DMS 273 (cell line): ENCODE results near the gene REEP5.
"Not testable (repeated sequence)": the region's sequence is repeated elsewhere in the genome, so short reads cannot be mapped to it uniquely, and the experiment has no call there.

Source experiments
- DNase-seq: peaks from one replicate; lab custom pipeline; 2025; ENCODE audit not compliant: unreplicated experiment; lab: John Stamatoyannopoulos, UW

Gene REEP5

DNA sequence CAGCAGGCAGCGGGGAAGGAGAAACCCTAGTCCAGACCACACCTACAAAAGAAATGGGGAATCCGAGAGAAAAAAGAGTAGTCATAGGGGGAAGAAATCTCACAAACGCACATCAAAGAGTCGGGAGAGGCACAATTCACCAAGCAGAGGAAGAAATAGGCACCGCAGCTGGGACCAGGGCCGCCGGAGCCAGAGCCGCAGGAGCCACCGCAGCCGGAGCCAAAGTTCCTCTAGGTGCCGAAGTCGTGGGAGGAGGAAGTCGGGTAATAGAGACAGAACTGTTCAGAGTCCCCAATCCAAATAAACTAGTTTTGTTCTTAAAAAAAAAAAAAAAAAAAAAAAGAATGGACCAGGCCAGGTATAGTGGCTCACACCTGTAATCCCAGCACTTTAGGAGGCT lies 29.3 kb downstream of the REEP5 start:
- no peak for DNase-seq

DNA sequence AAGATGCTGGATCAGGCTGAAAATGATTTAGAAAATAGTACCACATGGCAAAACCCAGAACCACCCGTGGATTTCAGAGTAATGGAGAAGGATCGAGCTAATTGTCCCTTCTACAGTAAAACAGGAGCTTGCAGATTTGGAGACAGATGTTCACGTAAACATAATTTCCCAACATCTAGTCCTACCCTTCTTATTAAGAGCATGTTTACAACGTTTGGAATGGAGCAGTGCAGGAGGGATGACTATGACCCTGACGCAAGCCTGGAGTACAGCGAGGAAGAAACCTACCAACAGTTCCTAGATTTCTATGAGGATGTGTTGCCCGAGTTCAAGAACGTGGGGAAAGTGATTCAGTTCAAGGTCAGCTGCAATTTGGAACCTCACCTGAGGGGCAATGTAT lies 30.0 kb downstream of the REEP5 start:
- DNase-seq = not testable (repeated sequence)

DNA sequence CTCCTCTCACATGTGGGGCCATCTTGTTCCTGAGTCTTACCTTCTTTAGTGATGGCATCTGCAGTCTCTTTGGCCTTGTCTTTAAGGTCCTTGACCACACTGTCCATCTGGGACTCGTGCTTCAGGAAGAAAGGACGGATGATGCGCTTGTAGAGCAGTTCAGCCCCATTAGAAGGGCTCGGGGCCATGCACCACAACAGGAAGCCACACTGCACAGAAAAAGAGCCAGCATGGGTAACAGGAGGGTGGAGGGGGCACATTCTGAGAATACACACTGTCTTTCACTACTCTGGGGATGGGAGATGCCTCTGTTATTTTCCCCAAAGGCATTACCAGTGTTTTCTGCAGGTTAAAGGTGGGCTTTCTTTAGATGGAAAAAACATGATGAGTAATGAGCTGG lies 35.1 kb downstream of the REEP5 start:
- no peak for DNase-seq

DNA sequence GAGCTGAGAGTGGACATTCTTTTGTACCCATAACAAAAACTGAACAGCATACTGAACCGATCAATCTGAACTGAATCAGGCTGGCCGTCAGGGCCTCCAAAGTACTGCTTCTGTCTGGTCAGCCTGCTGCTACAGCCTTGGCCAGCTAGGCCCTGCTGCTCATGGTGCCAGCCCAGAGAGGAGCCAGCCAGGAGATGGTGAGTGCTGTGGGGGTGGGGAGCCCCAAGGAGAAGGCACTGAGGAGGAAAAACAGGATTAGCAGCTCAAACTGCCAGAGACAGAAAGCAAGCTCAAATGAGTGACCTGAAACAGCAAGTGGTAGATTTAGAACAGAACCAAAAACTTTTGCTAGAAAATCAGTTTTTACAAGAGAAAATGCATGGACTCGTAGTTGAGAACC lies 37.0 kb downstream of the REEP5 start:
- no peak for DNase-seq

DNA sequence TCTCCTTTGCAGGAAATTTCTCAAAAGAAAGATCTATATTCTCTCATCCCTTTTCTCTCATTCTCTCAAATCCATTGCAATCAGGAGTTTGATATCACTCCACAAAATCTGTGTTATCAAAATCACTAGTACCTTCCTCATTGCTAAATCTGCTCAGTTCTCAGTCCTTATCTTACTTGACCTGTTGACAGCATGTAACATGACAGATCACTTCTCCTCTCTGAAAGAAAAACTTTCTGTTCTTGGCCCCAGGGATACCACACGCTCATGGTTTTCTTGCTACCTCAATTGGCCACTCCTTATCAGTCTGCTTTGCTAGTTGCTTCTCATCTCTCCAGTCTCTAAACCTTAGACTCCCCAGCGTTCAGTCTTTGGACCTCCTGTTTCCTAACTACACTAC lies 38.8 kb downstream of the REEP5 start:
- DNase-seq = no peak

DNA sequence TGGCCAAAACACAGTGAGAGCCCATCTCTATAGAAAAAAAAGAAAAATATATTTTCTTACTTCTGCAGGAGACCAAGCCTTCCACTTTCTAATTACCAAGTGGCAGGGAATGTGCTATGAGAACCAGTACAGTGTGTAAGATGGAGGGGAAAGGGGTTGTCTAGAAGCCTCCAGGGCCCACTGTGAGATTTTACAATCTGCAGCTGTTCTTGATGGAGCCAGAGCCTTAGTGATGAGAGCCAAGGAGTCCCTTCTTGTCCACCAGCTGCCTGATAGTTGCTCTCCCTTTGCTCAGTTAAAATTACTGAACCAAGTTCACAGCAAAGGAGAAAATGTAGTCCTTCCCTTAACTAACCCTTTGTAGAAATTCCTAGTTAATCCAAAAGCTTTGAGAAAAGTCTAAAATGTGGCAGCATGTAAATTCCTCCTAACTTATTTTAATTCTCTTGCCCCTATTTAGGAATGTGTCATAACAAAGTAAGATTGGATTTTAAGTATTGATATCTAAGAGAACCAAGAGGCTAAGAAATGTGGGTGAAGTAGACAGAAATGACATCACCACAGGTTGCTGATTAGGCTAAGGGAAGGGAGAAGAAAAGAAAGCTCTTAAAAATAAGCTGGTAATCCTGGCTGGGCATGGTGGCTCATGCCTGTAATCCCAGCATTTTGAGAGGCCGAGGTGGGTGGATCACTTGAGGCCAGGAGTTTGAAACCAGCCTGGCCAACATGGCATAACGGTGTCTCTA lies 41.6 kb downstream of the REEP5 start:
- DNase-seq = no peak

DNA sequence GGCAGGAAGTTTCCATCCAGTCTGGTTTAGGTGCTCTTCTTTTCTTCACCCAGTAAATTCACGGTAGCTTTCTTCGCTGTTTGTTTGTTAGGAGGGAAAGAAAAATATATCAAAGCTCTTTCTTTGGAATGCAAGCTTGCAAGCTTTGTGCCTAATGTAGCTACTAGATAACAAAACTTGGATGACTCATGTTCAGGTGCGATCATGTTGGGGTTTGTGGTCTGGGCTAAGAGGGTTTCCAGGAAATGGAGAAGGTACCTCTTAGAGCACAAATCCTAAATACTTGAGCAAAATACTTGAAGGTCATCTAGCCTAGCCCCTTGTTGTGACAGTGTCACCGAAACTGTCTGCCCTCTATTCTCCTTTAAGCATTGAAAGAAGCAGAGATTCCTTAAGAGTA lies 43.3 kb downstream of the REEP5 start:
- no peak for DNase-seq

DNA sequence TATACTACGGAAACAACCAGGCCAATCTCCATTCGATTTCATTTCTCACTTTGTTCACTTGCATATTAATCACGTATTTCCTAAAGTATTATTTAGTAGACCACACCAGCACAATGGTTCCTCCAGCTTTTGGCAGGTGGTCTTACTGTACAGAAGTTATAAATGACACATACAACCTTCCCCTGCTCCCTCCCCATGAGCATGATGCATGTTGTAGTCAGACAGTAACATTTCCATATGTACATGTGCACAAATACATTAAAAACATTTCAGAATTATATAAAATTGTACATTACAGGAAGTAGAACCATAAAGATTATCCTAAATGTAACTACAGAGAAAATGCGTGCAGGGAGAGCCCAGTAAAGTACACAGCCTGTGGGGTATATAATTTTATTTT lies 43.9 kb downstream of the REEP5 start:
- DNase-seq = no peak

DNA sequence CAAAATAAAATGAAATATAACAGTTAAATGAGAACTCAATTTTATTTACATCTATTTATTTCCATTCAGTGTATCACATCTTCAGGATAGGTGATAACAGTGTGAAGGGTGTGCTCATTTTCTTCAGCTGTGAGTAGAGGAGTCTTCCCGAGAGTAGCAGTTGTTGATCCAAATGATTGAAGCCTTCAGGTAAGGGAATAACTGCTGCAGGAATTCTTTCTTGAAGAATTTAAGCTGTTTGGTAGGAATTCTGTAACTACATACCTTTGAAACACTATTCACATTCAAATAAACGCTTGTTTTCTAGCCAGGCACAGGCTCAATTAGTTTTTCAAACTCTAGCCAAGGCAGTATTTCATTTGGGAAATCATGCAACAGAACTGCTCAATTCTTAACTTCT lies 45.7 kb downstream of the REEP5 start:
- no peak for DNase-seq

DNA sequence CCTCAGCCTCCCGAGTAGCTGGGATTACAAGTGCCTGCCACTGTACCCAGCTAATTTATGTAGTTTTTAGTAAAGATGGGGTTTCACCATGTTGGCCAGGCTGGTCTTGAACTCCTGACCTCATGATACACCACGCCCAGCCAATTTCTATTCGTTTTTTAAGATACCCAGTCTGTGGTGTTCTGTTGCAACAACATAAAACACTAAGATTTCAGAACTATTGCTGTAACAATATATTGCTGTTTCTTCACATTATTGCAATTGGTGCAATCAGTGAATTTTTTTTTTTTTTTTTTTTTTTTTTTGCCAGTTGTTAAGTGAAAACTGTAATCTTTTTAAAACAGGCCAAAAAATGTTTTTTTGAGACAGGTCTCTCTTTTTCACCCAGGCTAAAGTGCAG lies 51.1 kb downstream of the REEP5 start:
- DNase-seq = no peak

DNA sequence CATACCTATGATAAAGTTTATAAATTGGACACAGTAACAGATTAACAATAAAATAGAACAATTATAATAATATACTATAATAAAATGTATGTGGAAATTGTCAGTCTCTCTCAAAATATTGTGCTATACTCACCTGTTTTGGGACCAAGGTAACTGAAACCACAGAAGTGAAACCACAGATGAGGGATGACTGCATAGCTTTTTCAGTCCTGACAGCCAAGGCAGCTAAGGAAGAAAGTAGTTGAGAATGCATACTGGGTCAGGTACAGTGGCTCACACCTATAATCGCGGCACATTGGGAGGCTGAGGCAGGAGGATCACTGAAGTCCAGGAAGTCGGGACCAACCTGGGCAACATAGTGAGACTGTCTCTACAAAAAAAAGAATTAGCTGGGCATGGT lies 52.1 kb downstream of the REEP5 start:
- no peak for DNase-seq

DNA sequence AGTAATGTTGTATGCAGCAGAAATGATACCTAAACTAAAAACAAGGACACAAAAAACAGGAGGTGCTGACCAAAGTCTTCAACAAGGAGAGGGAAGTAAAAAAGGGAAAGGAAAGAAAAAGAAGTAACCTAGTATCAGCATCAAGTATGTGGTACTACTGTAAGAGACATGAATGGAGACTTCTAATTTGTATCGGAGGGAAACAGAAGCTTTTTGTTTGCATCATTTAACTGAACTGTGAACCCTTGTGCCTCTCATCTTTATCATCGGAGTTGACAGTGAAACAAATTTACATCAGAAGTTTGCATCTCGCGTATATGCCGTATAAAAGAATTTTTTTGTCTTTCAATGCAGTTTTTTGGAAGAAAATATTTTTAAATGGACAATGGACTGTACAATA lies 54.6 kb downstream of the REEP5 start:
- DNase-seq = no peak

DNA sequence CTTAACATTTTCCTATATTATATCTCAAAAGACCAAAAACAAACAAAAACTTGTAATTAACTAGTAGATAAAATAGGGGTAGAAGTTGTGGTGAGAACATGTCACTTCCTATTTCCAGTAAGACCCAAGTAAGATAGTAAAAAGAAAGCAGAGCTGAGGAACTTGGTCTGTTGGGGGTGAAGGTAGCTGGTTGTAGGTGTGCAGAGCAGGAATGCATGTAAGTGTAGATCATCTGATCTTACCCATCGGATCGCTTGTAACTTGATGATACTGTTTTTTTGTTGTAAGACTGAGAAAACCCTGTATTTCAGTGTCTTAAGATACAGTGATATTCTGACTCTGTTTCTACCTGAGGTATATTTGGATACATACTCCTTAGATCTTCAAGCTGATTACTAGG lies 55.3 kb downstream of the REEP5 start:
- no peak for DNase-seq

DNA sequence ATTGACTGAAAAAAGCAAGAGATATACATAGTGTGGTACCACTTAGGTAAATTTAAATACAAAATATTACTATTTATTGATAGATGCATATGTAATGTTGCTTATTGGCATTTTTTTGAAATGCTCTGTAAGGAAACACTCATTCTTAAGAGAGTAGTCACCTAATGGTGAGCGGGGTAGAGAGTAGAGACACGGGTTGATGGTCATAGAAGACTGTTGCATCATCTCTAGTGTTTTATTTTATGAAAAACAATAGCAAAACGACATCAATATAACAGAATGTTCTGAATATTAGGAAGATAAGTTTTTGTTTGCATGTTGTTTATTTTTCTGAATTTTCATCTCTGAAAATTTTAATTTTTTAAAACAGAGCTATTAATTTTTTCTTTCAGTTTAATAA lies 56.9 kb downstream of the REEP5 start:
- DNase-seq = no peak

DNA sequence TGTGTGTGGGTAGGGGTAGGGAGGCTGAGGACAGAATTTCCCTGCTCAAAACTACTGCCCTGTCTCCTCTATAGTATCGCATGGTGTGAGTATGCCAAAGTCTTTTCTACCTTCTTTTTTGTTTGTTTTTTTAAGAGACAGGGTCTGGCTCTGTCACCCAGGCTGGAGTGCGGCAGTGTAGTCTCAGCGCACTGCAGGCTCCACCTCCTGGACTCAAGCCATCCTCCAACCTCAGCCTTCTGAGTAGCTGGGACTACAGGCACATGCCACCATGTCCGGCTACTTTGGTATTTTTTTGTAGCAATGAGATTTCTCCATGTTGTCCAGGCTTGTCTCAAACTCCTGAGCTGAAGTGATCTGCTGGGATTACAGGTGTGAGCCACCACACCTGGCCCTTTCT lies 58.5 kb downstream of the REEP5 start:
- DNase-seq = no peak

DNA sequence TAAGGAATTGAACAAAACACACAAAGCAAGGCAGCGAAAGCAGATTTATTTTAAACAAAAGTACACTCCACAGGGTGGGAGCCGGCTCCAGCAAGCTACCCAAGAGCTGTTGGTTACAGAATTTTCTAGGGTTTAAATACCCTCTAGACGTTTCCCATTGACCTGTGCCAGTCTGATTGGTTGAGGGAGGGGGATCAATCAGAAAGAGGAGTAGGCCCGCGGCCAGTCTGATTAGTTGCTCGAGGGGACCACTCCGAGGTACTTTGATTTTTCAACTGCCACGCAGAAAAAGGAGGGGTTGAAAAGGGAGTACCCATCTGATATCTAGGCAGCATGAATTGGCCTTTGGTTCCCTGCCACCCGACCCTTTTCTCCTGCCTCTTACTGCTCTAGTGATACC lies 59.9 kb downstream of the REEP5 start:
- DNase-seq = peak; percentile 42

DNA sequence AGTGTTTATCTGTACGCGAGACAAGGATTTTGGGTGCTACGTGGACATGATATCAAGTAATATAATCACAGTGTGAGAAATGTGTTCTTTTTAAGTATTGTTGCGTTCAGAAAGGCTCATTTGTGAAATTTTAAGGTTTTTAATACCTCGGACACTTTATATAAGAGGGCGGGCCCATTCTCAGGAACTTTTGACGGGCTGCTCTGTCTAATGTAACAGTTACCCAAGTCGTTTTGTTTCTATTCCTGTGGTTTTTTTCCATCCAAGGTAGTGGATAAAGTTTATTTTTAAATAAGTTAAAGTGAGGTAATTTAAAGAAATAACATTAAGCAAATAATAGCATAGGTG lies 60.4 kb downstream of the REEP5 start:
- DNase-seq = no peak

DNA sequence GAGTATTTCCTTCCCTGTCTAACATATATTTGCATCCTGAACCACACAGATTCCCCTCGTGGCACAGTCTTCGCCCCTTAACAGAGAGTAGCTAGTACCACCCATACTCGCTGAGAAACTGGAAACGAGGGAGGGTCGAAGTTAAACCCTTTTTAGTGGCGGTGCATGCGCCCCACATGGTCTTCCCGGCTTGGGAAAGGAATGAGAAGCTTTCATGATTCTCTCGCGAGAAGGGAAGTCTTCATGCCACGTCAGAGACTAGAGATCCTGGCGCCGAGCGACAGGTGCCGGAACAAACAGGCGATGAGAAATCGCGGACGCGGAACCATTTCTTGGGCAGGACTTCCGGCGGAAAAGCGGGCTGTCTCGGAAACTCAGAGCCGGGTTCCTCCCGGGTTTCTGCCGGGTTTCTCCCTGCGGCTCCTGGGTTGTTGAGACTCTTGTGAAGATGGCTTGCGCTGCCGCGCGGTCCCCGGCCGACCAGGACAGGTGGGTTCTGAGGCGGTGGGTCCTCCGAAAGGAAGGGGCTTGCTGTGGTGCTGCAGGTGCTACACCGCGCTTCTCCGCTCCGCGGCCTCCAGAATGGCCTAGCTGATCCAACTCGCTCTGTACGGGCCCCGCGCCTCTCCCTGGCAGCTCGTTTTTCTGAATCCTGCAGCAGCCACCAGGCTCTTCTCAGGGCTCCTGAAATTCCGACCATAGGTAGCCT lies 60.9 kb downstream of the REEP5 start, which contains the start of gene SRP19:
Gene SRP19, plus strand, starts transcription at position 359 of the 709 bp plus-strand sequence. Its CDS starts 90 bp downstream, at position 449.
- peak; percentile 99 for DNase-seq

DNA sequence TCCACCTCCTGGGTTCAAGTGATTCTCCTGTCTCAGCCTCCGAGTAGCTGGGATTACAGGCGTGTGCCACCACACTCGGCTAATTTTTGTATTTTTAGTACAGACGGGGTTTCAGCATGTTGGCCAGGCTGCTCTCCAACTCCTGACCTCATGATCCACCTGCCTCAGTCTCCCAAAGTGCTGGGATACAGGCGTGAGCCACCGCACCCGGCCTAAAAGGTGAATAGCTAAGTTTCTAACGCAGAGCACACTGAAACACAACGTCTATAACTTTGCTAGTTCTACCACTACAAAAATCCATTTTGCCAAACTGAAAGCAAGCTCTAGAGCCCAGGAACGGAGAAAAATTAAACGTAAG lies 61.5 kb downstream of the REEP5 start:
- DNase-seq = not testable (repeated sequence)

DNA sequence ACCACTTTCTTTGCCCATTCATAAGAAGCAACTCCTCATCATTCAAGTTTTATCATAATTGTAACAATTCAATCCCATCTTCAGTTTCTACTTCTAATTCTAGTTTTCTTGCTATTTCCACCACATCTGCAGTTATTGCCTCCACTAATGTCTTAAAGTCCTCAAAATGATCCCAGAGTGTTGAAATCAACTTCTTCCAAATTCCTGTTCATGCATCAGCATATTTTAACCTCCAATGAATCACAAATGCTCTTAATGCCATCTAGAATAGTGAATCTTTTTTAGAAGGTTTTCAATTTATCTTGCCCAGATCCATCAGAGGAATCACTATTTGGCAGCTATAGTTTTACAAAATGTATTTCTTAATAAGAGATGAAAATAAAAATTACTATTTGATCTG lies 64.2 kb downstream of the REEP5 start:
- no peak for DNase-seq

DNA sequence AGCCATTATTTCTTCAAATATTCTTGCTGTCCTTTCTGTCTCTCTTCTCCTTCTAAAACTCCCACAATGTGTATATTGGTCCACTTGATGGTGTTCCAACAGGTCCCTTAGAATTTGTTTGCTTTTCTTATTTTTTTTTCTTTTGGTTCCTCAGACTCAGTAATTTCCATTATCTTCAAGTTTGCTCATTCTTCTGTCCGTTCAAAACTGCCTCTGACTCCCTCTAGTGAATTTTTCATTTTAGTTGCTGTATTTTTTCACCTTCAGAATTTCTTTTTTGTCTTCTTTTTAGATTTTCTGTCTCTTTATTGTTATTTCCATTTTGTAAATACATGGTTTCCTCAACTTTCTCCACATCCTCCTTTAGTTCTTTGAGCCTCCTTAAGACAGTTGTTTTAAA lies 67.4 kb downstream of the REEP5 start:
- no peak for DNase-seq

DNA sequence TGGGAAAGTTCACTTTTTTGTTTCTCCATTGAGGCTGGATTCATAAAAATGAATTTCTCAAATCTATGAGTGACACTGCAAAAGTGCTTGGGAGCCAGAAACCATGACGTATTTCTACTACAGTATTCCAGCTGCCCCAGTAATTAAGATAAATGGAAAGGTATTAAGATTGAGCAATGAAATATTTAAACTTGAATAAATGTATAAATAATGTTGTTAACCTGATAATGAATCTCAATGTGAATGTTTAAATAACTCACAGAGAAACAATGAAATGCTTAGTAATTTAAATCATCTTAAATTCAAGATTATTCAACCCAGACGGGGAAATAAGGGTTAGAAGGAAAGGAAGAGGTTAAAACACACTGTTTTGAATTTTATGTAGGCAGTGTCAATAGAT lies 72.1 kb downstream of the REEP5 start:
- DNase-seq = no peak
